Limb (tissue), 2 donors: Measurements from ENCODE around the gene NEK5.
"Not testable (repeated sequence)": the region's sequence is repeated elsewhere in the genome, so short reads cannot be mapped to it uniquely, and the experiment has no call there.

ENCODE experiments used
- DNase-seq, 2 donors: peaks; one replicate each; pipeline ENCODE4 v3.0.0-alpha.2; 2016; ENCODE audit errors: extremely low spot score in 2 of 2

Gene NEK5

GRCh38 chr13:52079891-52080290, 49.0 kb downstream of the NEK5 start:
- DNase-seq = not testable (repeated sequence)

GRCh38 chr13:52070929-52071523, 57.8 kb downstream of the NEK5 start:
- DNase-seq = no peak

GRCh38 chr13:52067237-52067636, 61.6 kb downstream of the NEK5 start:
- no peak for DNase-seq

GRCh38 chr13:52061587-52061986, 67.3 kb downstream of the NEK5 start:
- no peak for DNase-seq

GRCh38 chr13:52061064-52061463, 67.8 kb downstream of the NEK5 start:
- DNase-seq = not testable (repeated sequence)

- no peak for DNase-seq
These were observed 75.4 kb downstream of the NEK5 start for GRCh38 chr13:52053460-52053859.

- no peak for DNase-seq
These were observed 77.5 kb downstream of the NEK5 start for GRCh38 chr13:52051400-52051799.

- no peak for DNase-seq
These were observed 80.4 kb downstream of the NEK5 start for GRCh38 chr13:52048516-52048915.

GRCh38 chr13:52047463-52047862, 81.4 kb downstream of the NEK5 start:
- DNase-seq = no peak

GRCh38 chr13:52043675-52044074, 85.2 kb downstream of the NEK5 start:
- DNase-seq = no peak

GRCh38 chr13:52036037-52036436, 92.8 kb downstream of the NEK5 start:
- no peak for DNase-seq

GRCh38 chr13:52034616-52035226, 94.2 kb downstream of the NEK5 start:
- DNase-seq = no peak

- no peak for DNase-seq
These were observed 95.8 kb downstream of the NEK5 start for GRCh38 chr13:52033039-52033438.

GRCh38 chr13:52030401-52030800, 98.5 kb downstream of the NEK5 start:
- not testable (repeated sequence) for DNase-seq

GRCh38 chr13:52029569-52029968, 99.3 kb downstream of the NEK5 start:
- DNase-seq = no peak

GRCh38 chr13:52027832-52028231, 101.0 kb downstream of the NEK5 start:
- no peak for DNase-seq

GRCh38 chr13:52026246-52026626, 102.6 kb downstream of the NEK5 start:
- DNase-seq = no peak

GRCh38 chr13:52025475-52026245, 103.2 kb downstream of the NEK5 start:
- no peak for DNase-seq

- DNase-seq = no peak
These were observed 104.4 kb downstream of the NEK5 start, which contains the start of gene UTP14C for GRCh38 chr13:52024481-52024880. Gene UTP14C (plus strand): TSS chr13:52024691. CDS start chr13:52028805, 4,114 bp downstream.

- DNase-seq = no peak
These were observed 106.5 kb downstream of the NEK5 start for GRCh38 chr13:52022356-52022755.

GRCh38 chr13:52020191-52020590, 108.7 kb downstream of the NEK5 start:
- no peak for DNase-seq

- DNase-seq = no peak
These were observed 112.6 kb downstream of the NEK5 start for GRCh38 chr13:52016296-52016695.

- DNase-seq = no peak
These were observed 116.4 kb downstream of the NEK5 start for GRCh38 chr13:52012512-52012836.
